HG03135 (cell line): Measurements from ENCODE around the gene CACNA1E.
"Not testable (repeated sequence)": the region's sequence is repeated elsewhere in the genome, so short reads cannot be mapped to it uniquely, and the experiment has no call there.

Source experiments
- ATAC-seq: cut with Tn5 transposase; IDR thresholded peaks from one replicate; pipeline ENCODE4 v1.9.1; 2021; ENCODE audit warnings: mild to moderate bottlenecking, moderate library complexity; ENCODE audit not compliant: unreplicated experiment

CACNA1E gene

DNA sequence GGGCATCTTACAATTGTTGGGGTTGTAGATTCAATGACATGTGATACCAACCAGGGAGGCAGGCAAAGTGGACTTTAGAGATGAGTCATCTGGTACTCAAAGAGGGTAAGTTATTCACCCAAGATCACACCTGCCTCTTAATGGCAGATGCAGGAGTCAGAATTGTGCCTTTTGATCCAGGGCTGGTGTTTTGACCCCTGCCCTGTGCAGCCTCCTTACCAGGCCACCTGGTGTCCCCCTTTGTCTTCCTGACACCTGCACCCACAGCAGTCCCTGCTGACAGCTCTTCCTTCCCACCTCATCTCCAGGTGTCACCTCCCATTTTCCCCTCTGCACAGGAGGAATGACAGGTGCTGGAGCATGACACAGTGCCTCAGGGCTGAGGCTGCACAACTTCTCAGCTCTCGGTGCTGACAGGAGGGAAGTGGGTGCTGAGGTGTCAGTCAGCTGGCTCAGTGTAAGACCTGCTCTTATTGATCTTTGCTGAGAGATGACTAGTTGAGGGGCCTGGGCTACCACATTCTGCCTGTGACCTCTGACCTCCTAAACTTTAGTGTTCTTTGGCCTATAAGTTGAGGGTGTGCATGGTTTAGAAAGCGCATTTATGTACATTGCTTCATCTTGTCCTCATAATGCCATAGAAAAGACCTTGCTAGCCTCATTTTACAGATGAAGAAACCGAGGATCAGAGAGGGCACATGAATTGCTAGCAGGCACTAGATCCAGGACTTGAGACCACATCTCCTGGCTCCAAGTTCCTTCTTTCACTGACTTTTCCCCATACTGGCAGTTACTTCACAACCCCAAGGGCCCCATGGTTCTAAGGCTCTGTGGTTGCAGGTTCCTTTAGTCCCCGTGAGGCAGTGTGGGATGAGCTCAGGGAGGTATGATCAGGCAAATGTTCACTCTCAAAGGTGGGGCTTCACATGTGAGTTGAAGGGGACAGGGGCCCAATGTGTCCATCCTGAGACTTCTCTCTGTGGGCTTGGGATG is 31.3 kb downstream of the CACNA1E start:
- peak; percentile 77 for ATAC-seq

DNA sequence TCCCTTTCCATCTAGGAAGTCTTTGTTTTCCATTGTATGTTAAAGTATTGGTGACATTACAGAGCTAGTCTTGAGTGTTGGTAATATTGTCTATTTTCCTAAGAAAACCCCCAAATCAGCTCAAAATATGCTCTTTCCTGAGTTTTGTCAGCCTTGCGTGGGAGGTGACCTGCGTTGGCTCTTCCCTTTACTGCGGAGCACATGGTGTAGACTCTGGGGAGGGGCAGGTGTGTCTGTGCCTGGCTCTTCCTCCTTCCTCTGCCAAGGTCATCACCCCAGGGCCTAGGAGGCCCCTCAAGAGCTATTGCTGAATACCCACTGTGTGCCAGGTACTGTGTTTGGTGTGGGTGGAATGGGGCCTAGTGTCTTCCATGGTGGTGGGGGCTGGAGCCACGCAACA is 33.4 kb downstream of the CACNA1E start:
- ATAC-seq: no peak

DNA sequence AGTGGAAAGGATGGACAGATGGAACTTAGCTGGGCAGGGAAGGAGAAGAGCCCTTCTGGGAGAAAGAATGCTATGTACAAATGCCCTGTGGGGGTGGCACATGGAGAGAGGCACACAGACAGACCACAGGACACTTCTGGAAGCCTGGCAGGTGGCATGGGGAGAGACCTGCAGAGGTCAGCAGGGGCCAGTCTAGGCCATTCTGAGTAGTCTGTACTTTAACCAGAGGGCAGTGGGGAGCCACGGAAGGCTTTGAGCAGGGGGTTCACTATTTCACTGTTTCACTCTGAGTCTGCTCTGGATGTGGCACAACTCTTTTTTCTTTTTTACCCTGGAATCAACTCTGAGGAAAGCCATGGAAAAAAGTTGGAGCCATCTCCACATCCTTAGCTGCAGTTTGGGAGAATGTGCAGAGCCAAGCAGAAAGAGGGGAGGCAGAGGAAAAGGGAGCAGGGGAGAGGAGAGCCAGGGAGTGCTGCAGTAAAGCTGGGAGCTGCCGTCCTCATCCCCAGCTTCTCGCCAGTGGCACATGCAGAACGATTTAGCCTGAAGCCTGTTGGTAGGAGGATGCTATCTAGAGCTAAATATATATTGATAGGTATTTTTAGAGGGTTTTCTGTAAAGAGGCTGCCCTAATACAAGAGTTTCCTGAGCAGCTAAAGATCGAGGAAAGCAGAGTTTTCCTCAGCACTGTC is 34.0 kb downstream of the CACNA1E start:
- ATAC-seq: no peak

DNA sequence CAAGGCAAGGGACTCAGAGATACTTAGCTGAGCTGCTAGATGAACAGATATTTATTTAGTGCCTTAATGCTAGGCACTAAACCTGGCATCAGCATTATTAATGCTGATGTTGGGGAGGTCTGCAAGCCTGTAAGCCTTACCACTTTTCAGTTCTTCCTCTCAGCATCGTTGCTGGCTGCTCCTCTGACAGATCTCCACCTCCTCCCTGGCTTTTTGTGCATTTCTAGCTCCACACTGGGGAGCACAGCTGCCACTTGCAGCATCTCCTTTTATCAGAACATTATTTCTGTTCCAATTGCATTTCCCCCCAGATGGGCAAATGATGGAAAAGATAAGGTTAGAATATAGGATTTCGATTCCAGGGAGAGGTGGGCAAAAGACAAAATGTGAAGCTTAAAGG is 34.8 kb downstream of the CACNA1E start:
- ATAC-seq: no peak

DNA sequence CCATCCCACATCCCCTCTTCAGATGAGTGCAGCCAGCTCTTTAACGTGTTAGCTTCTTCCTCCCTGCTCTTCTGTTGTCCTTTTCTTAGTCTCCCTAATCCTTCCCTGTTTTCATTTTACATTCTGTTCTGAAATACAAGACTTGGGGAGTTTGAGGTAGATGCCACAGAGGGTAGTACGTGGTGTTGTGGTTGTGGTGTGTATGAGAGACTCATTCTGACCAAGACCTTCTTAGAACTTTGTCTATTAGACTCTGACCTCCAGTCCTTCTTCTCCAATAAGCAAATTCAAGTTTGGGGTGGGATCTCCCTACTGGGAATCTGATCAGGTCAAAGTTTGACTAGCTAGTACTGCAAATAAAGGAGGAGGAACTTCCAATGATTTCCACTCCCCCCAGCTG is 39.5 kb downstream of the CACNA1E start:
- no peak for ATAC-seq

DNA sequence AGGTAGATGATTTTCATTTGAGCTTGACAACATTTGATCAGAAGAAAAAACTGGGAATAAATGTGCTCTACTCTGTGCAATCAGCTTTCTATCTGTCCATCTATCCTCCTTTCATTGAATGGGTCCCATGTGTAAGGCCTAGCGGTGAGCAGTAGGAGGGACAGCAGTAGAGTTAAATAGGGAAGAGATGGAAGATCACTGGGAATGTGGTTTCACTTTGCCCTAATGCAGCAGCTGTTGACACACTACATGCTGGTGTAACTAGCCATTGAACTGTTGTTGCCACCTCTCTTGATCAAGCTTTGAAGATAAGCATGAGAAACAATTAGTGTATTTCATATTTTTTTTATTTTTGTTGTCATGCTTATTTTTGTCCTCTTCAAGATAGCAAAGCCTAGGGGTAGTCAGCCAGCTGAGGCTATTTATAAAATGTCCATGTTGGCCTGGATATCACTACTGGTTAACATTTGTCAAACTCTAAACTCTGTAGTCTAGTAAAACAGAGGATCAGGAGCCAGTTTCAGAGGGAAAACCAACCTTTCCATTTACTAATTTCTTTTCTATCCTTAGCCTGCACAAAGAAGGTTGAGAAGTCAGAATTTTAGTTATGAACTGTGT is 41.9 kb downstream of the CACNA1E start:
- ATAC-seq: no peak

DNA sequence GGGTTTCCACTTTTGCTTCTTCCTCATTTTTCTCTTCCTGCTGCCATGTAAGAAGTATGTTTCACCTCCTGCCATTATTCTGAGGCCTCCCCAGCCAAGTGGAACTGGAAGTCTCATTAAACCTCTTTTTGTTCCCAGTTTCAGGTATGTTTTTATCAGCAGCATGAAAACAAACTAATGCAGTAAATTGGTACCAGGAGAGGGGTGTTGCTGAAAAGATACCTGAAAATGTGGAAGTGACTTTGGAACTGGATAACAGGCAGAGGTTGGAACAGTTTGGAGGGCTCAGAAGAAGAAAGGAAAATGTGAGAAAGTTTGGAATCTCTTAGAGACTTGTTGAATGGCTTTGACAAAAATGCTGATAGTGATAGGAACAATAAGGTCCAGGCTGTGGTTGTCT is 44.9 kb downstream of the CACNA1E start:
- not testable (repeated sequence) for ATAC-seq

DNA sequence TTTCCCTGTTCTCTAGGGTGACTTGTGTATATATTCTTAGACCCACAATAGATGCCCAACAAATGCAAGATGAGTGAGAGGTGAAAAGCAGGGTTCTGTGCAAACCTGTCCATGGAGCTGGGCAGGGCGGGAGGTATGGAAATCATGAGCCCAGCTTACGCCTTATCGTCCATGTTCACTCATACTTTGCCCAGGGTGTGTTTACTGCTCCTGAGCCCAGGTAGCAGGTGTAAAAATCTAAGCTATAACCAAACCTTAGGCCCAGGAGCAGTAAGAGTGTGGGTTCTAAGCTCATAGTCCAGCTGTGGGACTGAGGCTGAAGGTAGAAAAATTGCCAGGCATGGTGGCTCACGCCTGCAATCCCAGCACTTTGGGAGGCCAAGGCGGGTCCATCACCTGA is 48.1 kb downstream of the CACNA1E start:
- no peak for ATAC-seq

DNA sequence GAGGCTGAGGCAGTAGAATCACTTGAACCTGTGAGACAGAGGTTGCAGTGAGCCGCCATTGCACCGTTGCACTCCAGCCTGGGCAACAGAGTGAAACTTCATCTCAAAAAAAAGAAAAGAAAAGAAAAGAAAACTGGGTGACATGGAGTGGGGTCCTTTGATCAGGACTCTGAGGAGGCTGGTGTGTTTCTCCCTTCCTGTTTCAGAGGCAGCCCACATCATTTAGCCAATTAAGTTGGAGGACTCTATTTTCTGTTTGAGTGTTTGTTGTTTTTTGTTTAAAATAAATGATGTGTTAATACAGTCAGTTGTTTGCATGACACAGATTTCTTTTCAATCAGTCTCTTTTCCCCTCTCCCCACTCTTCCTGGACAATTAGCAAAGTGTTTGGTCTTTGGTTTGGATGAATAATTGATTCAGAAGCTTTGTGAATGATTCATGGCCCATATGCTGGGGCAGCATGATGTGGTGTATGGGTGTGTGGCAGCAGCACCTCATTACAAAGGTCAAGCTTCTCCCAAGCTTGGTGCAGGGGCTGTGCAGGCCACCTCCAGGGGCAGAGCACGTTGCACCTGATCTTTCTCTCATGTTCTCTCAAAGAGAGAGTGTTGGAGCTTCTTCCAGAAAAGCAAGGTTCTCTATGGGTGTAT is 48.8 kb downstream of the CACNA1E start:
- ATAC-seq: no peak

DNA sequence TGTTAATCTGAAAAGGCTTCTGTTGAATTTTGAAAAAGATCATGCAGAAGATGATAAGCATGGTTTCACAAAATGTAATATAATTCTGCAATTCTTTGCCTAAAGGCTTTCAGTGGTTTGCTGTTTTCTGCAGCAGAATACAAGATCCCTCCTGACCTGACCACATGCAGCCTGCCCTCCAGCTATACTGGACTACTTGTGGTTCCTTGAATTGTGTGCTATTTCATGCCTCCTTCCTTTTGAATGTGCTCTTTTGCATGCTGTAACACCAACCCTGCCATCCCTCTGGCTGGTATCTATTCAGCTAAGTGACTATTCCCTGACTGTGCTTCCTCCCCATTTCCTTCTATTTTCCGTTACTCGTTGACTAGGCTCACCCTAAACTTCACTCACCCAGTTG is 55.5 kb downstream of the CACNA1E start:
- no peak for ATAC-seq

DNA sequence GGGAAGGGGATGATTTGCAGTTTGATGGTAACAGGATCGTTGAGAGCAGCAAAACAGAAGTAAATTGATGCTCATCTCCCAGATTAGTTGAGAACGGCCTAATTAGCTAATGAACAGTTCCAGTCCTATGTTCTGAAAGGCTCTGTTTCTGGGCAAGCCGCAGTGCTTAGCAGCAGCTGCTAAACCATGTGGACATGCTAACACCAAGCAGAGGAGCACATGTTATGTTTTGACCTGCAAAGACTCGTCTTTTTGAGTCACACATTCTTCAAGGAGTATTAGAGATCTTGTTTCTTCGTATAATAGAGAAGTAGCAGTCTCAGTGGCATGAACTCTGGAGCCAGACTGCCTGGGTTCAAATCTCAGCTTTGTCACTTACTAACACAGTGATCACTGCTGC is 58.1 kb downstream of the CACNA1E start:
- ATAC-seq: no peak

DNA sequence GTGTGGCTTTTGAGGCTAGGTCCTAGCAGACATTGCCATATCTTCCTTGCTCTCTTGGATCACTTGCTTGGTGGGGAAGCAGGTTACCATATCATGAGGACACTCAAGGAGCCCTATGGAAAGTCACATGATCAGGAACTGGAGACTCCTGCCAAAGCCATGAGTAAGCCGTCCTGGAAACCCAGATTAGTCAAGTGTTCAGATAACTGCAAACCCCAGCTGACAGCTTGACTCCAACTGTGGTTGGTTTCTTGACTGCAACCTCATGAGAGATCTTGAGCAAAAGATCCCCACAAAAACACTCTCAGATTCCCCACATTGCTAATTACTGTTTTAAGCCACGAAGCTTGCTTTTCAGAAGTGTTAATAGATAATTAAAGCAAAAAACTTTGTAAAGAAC is 58.6 kb downstream of the CACNA1E start:
- no peak for ATAC-seq

DNA sequence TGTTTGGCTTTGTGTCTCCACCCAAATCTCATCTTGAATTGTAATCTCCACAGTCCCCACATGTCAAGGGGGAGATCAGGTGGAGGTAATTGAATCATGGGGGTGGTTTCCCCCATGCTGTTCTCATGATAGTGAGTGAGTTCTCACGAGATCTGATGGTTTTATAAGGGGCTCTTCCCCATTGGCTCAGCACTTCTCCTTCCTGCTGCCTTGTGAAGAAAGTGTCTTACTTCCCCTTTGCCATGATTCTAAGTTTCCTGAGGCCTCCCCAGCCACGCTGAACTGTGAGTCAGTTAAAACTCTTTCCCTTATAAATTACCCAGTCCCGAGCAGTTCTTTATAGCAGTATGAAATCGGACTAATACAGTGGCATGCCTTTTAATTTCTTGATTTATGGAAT is 59.1 kb downstream of the CACNA1E start:
- not testable (repeated sequence) for ATAC-seq

DNA sequence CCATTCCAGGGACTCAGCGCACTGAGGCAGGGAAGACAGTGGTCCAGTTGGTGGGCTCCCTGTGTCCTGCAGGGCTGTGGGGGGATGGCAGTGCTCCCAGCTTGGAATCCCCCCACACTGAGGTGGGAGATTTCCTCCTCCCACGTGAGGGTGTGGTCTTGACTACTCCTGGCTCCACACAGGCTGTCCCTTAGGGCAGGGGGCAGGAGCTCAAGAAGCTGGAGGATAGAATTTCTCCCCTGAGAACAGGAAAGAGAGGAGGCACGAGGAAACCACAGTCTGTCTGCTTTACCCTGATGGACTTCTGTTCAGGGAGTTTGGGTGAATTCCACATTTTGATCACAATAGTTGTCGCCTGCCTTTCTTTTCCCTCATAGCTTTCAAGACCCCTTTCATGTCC is 62.1 kb downstream of the CACNA1E start:
- ATAC-seq: no peak

DNA sequence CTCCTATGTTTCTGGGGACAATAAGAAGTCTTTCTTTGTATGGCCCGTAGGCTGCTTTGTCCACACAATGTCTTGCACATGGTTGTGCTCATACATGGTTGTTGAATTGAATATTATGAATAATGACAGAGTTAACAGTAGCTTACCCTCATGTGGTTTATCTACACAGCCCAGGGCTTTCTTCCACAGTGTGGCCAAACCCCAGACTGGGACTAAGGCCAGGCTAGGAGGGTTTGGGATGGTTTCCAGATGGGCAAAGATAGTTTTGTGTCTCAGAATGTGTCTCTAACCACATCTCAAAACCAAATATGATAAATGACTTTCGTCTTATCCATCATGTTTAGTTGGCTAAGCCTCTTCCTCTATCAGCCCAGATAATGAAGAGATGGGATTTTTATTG is 65.2 kb downstream of the CACNA1E start:
- ATAC-seq: no peak

DNA sequence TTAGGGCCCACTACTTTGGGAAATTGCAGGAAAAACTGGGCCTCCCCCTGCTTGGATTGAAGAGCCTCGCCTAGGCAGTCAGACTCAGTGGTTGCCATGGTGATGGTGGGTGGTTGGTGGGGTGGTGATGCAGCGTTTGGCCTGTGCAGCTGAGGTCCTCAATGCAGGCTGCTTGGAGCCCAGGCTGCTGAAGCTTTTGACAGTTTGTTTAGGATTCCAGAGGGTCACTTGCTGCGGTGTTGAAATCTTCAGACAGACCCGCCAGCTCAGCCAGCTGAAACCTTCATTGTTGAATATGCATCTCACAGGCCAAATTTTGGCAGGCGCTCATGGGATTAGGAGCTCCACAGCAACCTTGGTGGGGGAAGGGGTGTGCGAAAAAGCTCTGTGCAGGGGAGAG is 67.9 kb downstream of the CACNA1E start:
- no peak for ATAC-seq

DNA sequence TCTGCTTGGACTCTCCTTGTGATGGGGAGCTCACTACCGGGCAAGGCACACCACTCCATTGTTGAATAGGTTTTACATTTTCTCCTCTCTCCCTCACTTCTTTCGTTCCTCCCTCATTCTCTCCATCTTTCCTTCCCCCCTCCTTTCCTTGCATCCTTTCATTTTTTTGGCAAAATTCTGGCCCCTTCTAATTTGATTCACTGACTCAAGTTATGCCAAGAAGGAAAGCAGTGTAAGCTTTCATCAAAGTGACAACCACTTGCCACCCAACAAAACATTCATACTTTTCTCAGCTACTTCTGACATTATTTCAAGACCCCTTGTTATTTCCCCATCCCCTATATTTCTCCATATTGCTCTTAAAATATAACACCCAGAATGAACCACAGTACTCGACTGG is 68.4 kb downstream of the CACNA1E start:
- ATAC-seq: no peak

DNA sequence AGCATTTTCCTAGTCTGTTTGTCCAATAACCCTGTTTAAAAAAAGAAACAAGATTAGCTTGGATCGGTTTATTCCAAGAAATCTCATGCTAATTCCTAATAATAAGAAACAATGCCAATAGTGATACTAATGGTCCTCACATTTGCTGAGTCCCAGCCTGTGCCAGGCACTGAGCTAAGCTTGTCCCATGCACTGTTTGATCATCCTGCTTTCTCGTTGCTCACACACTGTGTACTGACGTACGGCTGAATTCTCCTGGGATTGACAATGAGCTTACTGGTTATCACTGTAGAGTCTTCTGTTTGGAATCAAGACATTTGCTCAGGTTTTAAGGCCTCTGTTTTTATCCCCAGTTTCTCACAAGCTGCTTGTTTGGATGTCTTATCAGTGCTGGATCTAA is 71.1 kb downstream of the CACNA1E start:
- no peak for ATAC-seq

DNA sequence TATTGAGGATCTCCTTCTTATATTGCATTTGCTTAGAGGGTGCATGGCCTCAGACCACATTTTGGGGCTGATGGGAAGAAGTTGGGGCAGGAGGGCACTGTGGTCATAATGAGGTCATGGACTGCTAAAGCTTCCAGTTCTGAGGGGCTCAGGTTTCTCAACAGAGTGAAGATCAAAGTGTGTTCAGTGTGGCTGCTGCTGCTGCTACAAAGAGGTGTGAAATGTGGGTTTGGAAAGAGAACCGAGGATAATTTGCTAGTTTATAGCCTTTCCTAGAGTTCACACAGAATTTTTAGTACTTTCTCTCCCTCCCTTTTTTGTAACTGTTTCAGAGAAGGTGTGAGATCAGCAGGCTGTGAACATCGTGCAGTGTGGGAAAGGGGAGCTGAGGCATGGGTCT is 73.3 kb downstream of the CACNA1E start:
- no peak for ATAC-seq

DNA sequence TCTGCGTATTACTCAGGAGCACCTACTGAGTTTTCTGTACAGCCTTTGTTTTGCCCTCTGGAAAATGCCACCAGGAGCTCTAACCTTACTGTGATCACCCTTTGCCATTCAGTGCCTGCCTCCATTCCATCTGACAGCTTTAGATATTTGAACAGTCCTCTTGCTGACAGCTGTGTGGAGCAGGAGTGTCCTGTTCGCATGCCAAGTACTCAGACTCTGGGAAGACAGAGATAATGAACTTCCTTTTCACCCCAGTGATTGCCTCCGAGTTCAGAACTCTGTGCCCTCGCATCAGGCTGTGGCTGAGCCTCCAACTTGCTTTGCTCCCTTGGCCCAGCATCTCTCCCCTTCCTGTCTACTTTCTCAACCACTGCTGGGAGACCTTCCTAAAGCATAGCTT is 74.0 kb downstream of the CACNA1E start:
- ATAC-seq: no peak

DNA sequence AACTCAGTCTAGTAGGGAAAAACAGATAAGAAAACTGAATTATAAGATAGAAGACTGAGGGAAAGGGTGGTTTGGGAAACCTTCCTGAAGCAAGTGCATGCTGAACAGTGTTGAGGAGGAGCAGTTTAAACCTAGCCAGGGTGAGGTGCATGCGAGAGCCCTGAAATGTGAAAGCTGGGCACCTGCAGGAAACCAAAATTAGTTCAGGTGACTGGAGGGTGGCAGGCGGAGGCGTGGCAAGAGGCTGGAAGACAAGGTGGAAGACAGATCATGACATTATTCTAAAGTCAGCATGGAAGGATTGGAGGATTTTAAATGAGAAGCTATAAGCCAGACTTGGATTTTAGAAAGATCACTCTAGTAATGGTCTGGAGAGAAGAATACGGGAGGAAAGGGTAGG is 75.1 kb downstream of the CACNA1E start:
- no peak for ATAC-seq
